Erythroblast (primary cell): Measurements from ENCODE around the gene GEMIN5.

Experiments used
- GATA1 ChIP-seq: IDR thresholded peaks from 2 replicates; pipeline ENCODE4 v1.6.1; 2011; ENCODE audit warnings: low read depth, mild to moderate bottlenecking, control low read depth, low read length, moderate library complexity
- POLR2A ChIP-seq: IDR thresholded peaks from 2 replicates; pipeline ENCODE4 v1.6.1; 2011; ENCODE audit warnings: mild to moderate bottlenecking, low read length

DNA sequence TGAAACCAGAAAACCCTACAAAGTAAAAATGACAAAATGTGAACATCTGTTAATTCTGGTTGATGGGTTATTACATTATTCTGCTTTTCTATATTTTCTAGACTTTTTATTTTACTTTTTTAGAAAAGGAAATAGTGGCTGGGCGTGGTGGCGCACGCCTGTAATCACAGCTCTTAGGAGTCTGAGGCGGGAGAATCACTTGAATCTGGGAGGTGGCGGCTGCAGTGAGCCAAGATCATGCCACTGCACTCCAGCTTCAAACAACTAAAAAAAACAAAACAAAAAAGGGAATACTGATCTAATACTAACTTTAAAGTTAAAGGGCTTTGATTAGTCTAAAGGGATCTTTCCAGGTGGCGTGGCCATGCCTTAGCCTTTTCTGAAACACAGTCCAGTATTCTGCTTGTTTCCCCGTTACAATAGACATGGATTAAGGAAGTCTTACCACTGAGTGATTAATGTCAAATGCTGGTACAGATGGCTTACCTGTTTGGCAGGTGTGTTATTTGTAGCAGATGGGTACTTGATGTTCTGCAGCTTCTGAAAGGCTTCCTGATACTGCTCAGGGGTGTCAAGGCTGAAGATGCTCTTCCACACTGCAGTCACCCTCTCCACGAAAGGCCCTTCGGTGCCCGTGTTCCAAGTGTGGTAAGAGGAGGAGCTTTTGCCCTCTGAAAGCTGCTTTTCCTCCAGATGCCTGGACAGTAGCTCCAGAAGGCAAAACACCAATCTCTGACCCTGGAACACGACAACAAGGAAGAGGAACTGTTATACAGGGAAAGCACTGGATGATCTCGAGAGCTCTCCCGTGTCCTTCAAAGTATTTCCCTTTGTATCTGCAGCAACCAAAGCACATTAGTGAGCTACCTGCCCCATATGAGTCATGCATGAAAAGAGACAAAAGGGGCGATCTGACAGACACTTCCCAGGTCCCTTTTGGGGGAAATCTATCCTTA lies 42.1 kb downstream of the GEMIN5 start:
- TF ChIP-seq POLR2A (no peak), GATA1 (no peak)
